Fibroblast of lung (primary cell): ENCODE data around the gene NKG7.

Experiments
- EZH2 ChIP-seq: IDR thresholded peaks from 2 replicates; pipeline ENCODE4 v1.5.1; 2012; ENCODE audit warnings: low read length, control low read depth, mild to moderate bottlenecking; ENCODE audit errors: missing control alignments
- TF ChIP-seq, protein P1 (sequence below), 2 donors: IDR thresholded peaks in 1 of 2; conservative IDR thresholded peaks in 1 of 2; 1 replicate in 1 of 2; 2 replicates in 1 of 2; pipeline ENCODE4 v1.5.1; 2011 to 2012; ENCODE audit warnings: low read length in 2 of 2, control low read depth in 1 of 2, inconsistent platforms in 1 of 2, low read depth in 1 of 2, mild to moderate bottlenecking in 1 of 2

DNA sequence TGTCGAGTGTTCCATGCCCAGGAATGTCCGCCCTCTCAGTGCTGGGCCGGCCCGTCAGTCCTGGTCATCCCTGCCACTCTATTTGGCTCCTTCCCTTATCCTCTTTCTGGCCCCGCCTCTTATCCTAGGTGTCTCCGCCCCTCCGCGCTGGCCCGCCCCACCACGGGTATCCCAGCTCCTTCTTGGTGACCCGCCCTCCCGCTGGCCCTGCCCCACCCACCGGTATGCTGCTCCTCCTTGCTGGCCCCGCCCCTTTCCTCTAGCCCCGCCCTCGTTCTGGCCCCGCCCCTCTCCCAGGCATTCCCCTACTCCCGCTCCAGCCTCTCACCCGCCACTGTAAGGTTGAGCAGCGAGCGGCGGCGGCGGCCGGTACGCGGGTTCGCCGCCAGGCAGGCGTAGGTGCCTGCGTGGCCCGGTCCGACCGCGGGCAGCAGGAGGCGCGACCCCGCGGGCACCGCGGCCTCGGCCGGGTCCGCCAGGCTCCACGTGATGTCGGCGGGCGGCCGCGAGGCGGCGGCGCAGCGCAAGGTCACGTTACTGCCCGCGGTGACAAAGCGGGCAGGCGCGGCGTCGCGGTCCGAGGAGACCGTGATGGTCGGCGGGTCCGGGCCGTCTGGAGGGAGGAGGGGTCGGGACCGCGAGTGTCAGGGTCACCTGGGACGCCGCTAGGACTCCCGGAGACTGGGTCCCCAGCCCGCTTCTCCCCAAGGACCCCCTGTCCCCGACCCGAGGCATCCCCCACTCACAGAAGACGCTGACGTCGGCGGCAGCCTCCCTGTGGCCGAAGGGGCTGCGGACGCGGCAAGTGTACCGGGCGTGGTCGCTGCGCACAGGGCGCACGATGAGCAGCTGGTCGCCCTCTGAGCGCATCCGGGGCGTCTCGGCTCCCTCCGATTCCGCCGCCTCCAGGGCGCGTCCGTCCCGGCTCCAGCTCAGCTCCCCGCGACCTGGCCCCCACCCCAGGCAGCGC lies 32.5 kb downstream of the NKG7 start:
- TF ChIP-seq, protein P1, sequence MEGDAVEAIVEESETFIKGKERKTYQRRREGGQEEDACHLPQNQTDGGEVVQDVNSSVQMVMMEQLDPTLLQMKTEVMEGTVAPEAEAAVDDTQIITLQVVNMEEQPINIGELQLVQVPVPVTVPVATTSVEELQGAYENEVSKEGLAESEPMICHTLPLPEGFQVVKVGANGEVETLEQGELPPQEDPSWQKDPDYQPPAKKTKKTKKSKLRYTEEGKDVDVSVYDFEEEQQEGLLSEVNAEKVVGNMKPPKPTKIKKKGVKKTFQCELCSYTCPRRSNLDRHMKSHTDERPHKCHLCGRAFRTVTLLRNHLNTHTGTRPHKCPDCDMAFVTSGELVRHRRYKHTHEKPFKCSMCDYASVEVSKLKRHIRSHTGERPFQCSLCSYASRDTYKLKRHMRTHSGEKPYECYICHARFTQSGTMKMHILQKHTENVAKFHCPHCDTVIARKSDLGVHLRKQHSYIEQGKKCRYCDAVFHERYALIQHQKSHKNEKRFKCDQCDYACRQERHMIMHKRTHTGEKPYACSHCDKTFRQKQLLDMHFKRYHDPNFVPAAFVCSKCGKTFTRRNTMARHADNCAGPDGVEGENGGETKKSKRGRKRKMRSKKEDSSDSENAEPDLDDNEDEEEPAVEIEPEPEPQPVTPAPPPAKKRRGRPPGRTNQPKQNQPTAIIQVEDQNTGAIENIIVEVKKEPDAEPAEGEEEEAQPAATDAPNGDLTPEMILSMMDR (conservative IDR thresholded peaks at IDR 0.05 in 1 of 2, IDR thresholded peaks at IDR 0.05 in 1 of 2; ENCODE audit: low read depth in 1 of 2, low read length in 2 of 2): peak in 1 of 2 donors; percentile 11
- no peak for TF ChIP-seq EZH2
